ENCODE results near the gene SMC6.

DNA sequence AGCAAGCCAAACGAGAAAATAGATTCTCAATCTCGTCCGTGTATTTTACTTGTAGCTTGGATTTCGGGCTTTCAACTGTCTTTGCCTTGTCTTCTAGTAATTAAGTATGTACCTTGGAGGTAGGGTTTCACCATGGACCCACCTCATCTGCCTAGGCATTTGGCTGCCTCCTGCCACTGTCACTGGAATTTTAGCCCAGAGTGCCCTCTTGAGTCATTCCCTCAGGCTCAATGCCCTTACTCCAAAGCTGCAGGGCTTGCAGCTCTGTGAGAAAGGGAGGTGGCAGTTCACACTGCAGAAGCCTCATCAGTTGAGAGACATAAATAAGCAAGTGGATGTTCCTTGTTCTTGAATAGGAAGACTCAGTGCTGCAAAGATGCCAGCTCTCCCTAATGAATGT lies 123.5 kb downstream of the SMC6 start:
- TF ChIP-seq, protein P1, sequence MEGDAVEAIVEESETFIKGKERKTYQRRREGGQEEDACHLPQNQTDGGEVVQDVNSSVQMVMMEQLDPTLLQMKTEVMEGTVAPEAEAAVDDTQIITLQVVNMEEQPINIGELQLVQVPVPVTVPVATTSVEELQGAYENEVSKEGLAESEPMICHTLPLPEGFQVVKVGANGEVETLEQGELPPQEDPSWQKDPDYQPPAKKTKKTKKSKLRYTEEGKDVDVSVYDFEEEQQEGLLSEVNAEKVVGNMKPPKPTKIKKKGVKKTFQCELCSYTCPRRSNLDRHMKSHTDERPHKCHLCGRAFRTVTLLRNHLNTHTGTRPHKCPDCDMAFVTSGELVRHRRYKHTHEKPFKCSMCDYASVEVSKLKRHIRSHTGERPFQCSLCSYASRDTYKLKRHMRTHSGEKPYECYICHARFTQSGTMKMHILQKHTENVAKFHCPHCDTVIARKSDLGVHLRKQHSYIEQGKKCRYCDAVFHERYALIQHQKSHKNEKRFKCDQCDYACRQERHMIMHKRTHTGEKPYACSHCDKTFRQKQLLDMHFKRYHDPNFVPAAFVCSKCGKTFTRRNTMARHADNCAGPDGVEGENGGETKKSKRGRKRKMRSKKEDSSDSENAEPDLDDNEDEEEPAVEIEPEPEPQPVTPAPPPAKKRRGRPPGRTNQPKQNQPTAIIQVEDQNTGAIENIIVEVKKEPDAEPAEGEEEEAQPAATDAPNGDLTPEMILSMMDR (IDR thresholded peaks at IDR 0.05; ENCODE audit: borderline replicate concordance, extremely low read depth, low read length, poor library complexity, severe bottlenecking): no peak
- no peak for TF ChIP-seq EZH2 (IDR thresholded peaks at IDR 0.05; ENCODE audit: borderline replicate concordance, low read depth, low read length, severe bottlenecking)
